Kidney epithelial cell (primary cell): ENCODE results near the gene TAL2. TPM values are rescaled to one million over a fixed set of nuclear protein-coding genes. Genes with fewer than 3 reads are reported as not detected.

ENCODE experiments used
- DNase-seq: peaks from one replicate; pipeline ENCODE4 v3.0.0-alpha.2; 2010; ENCODE audit warnings: low read depth
- H3K27me3 ChIP-seq: 2 replicates; pipeline ENCODE4 v1.6.0; 2011; ENCODE audit warnings: low read length; ENCODE audit not compliant: control insufficient read depth, insufficient read depth
- H3K36me3 ChIP-seq: 2 replicates; pipeline ENCODE4 v1.5.1; 2011; ENCODE audit warnings: low read length; ENCODE audit not compliant: control insufficient read depth, insufficient read depth
- H3K4me3 ChIP-seq: 2 replicates; pipeline ENCODE4 v1.5.1; 2011; ENCODE audit warnings: low read depth, mild to moderate bottlenecking, control low read depth, low read length
- CTCF ChIP-seq: IDR thresholded peaks from 2 replicates; pipeline ENCODE4 v1.5.1; 2011; ENCODE audit warnings: mild to moderate bottlenecking, moderate library complexity, low read length, control low read depth, inconsistent platforms; ENCODE audit not compliant: insufficient read depth, poor library complexity, severe bottlenecking
- total RNA-seq: library from RNA; depleted of rRNA; stranded (reverse); fragments of >200 nt; gene quantifications from 2 replicates; pipeline ENCODE4 v1.2.3, GENCODE V29; 2015

Gene TAL2
- total RNA-seq, 1 donor from 2014 or later, result 0.33 TPM

DNA sequence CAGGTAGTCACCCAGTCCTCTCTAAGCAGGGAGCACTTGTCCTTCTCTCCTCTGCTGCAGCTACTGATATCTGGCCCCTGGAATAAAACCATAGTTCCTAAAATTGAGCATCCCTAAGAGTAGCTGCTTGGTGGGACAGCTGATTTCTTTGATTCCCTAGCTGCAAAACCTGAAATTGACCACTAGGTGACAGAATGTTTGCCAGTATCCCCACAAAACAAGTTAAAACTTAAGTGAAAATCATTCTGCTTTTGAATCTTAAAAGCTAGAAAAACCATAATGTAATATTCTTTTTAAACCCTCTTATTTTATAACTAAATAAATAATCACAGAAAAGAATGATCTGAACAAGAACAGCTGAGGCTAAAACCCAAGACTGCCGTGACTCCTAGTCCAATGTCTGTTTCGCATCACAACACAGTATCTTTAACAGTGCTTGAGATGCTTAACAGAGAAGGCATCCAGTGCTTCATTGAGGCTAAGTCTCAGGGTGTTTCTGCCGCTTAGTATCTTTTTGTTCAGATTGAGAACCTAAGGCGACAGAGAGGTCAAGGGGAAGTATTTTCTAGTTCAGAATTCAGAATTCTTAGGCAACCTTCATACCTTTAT lies 24.4 kb upstream of the TAL2 start:
- no peaks in the 10 kb centered on the region for H3K36me3 ChIP-seq
- TF ChIP-seq CTCF, result peak; percentile 49
- H3K27me3 ChIP-seq, result no peaks in the 10 kb centered on the region
- no peak for DNase-seq
- no peak overlapping the region for H3K4me3 ChIP-seq

- Histone ChIP-seq H3K27me3 (no peaks in the 10 kb centered on the region), H3K4me3 (no peak overlapping the region), H3K36me3 (no peaks in the 10 kb centered on the region)
- no peak for TF ChIP-seq CTCF
- DNase-seq, result no peak
Observed at GRCh38 chr9:105639936-105640335, 22.3 kb upstream of the TAL2 start.

DNA sequence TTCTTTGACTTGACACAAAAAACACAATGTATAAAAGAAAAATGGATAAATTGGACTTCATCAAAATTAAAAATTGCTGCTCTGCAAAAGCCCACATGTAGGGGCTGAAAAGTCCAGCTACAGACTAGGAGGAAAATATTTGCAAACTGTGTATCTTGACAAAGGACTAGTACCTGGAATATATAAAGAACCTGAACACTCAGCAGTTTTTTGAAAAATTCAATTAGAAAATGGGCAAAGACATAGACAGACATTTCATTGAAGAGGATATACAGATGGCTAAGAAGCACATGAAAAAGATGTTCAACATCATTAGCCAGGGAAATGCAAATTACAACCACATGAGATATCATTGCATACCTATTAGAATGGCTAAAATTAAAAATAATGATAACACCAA lies 18.5 kb upstream of the TAL2 start:
- H3K4me3 ChIP-seq, result no peak overlapping the region
- no peak for TF ChIP-seq CTCF
- DNase-seq, result no peak
- H3K27me3 ChIP-seq, result no peaks in the 10 kb centered on the region
- H3K36me3 ChIP-seq, result no peaks in the 10 kb centered on the region

DNA sequence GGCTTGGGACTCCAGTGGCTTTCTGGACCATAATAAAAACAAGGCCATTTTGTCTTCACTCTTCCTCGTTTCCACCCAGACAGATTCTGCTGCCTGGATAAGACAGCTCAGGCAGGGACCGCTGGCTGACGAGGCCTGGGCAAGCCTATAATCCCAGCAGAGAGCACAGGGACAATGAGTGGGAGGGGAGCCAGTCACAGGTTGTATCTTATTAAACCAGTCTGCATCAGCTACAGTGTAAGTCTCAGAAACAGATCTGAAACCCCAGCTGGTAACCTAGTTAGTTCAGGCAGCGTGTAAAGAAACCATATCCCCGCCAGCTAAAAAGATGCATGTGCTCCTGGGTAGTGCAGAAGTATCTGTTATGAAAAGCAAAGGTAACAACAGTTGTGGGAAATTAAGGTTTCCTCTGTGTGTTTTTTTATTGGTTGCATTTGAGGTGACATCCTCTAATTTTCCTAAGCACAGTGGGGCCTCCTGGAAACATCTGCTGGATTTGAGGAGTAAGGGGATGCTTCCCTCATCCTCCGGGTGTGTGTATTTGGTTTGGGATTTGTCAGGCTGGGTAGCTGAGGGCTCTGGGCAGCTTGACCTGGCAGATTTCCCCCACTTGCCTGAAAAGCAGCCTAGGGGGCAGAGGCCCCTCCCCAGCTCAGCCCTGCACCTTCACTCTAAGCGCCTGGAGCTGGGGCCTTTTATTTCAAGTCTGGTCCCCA lies 15.2 kb upstream of the TAL2 start:
- no peaks in the 10 kb centered on the region for H3K36me3 ChIP-seq
- H3K4me3 ChIP-seq, result no peak overlapping the region
- no peaks in the 10 kb centered on the region for H3K27me3 ChIP-seq
- no peak for TF ChIP-seq CTCF
- DNase-seq, result no peak

DNA sequence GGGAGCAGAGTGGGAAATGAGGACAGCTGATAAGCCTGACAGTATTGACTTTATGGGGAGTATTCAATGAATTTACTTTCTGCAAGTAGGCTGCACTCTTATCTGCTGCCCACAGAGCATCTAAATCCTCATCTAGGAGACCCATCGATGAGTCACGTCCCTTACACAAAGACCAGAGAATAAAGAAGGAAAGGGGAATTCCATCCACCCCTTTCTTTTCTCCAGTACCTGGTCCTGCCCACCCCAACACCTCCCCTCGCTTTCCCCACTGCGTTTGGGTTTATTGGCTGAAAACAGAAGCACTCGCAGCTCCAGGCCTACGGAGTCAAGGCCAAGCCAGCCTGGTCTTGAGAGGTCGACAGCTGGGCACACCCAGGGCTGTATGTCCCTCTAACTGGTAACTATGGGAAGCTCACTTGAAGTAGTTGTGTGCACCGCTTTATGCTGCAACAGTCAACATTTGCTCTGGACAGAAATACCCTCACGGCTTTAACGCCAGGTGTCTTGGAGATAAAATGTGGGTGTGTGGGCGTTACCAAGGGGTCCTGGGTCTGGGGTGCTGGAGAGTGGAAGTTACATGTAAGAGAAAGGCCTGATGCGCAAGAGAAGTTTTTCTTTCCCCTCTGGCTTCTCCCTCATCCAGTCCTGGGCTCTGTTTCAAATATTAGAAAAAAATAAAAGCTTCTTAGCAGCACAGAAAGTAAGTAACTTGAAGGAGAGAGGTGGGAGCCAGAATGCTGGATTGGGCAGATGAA lies 14.5 kb upstream of the TAL2 start:
- H3K4me3 ChIP-seq, result no peak overlapping the region
- no peak for DNase-seq
- H3K27me3 ChIP-seq, result no peaks in the 10 kb centered on the region
- no peak for TF ChIP-seq CTCF
- H3K36me3 ChIP-seq, result no peaks in the 10 kb centered on the region

DNA sequence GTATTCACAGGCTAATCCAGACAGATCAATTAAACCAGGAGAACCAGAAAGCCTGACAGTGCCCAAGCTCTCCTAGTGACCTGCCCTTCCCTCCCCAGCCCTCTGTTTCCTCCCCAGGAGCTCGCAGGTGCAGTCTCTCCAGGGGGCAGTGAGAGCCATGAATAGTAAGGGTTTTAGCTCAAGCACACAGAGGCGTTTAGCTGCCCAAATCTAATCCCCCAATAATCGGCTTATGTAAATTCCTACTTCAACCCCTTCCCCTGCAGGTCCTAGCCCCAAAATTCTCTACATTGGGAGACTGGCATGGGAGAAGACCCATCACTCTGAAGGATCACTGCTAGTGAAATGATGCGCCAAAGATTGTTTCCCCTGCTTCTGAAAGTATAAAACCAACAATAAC lies 10.5 kb upstream of the TAL2 start:
- no peak for DNase-seq
- TF ChIP-seq CTCF, result no peak
- peaks cover 8% of the 10 kb centered on the region for H3K27me3 ChIP-seq
- H3K4me3 ChIP-seq, result no peak overlapping the region
- no peaks in the 10 kb centered on the region for H3K36me3 ChIP-seq
